ENCODE results near the gene ABLIM2. TPM values are rescaled to one million over a fixed set of nuclear protein-coding genes. Genes with fewer than 3 reads are reported as not detected.

The ABLIM2 gene
- total and polyA plus RNA-seq, 2 of the 8 experiments (the other 6 are each of a cell fraction or from before 2014, with no cell fraction given) = 2.8 to 3.0 TPM

DNA sequence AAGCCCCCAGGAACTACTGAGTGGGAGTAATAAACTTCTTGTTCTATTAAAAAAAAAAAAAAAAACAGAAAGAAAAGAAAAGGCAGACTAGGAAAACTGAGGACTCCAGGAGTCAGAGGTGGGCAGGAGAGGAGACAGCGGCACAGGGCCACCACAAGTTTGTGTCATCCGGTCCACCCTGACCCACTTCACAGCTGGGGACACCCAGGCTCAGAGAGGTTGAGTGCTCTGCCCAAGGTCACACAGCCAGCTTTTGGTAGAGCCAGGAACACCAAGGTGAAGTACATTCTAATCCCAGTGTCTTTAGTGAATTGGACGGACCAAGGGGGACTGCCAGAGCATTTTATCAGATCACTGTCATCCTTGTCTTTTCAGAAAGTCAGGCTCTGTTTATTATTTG, 16.4 kb upstream of the ABLIM2 start:
- H2BK20ac ChIP-seq (ENCODE audit: low read length) = no peak overlapping the region
- no peak overlapping the region for H2AFZ ChIP-seq (ENCODE audit: low read length)
- H3K56ac ChIP-seq (replicated peaks; ENCODE audit: insufficient read length, low read depth, low read length) = no peak overlapping the region
- no peak overlapping the region for H2BK12ac ChIP-seq (ENCODE audit: low read depth, low read length)
- no peaks in the 10 kb centered on the region for H3K23me2 ChIP-seq (ENCODE audit: low read depth, low read length)
- no peaks in the 10 kb centered on the region for H3K79me2 ChIP-seq (ENCODE audit: control insufficient read depth in 1 of 2, insufficient read depth in 2 of 2, low read length in 2 of 2)
- H3K4me3 ChIP-seq (ENCODE audit: extremely low read depth in 1 of 4, insufficient read depth in 2 of 4, low read depth in 3 of 4, low read length in 4 of 4) = no peak overlapping the region
- H2BK5ac ChIP-seq (ENCODE audit: low read depth, low read length) = no peak overlapping the region
- no peak for TF ChIP-seq EP300 (IDR thresholded peaks at IDR 0.05; ENCODE audit: borderline replicate concordance in 1 of 2, low read depth in 2 of 2, low read length in 2 of 2)
- no peak for TF ChIP-seq TCF12 (IDR thresholded peaks at IDR 0.05; ENCODE audit: low read depth, low read length)
- no peak for TF ChIP-seq SAP30 (IDR thresholded peaks at IDR 0.05; ENCODE audit: insufficient read depth, insufficient replicate concordance, low read length)
- no peak overlapping the region for H3K14ac ChIP-seq (ENCODE audit: insufficient read length)
- CTCF ChIA-PET (ENCODE audit: partially characterized antibody) = interaction anchor here (1.4 to 7.2 kb wide), 8 partner anchors 7 to 235 kb away, joined by 3 to 68 read pairs (median 14); partner anchors contain the start of gene ABLIM2
- no peaks in the 10 kb centered on the region for H3K9me3 ChIP-seq (ENCODE audit: insufficient read depth in 2 of 2, low read depth in 1 of 2, low read length in 1 of 2)
- no peak overlapping the region for H3K4me2 ChIP-seq (ENCODE audit: insufficient read depth in 1 of 2, low read depth in 2 of 2, low read length in 2 of 2)
- FAIRE-seq = no peak
- no peak for DNase-seq (ENCODE audit: low read depth in 1 of 2, low spot score in 2 of 2)
- H3K23ac ChIP-seq (ENCODE audit: insufficient read length) = no peak overlapping the region
- H4K20me1 ChIP-seq (replicated peaks in 1 of 2; ENCODE audit: control insufficient read depth in 1 of 2, insufficient read depth in 2 of 2, low read length in 2 of 2) = no peaks in the 10 kb centered on the region
- no peak overlapping the region for H2BK120ac ChIP-seq (replicated peaks; ENCODE audit: low read depth, low read length)
- no peak overlapping the region for H3K27ac ChIP-seq (ENCODE audit: low read depth, low read length)
- 94% methylated on average over 3 of the region's 3 CpGs; no CpG with 5 or more reads in 1 of the 2 experiments for WGBS, 2 experiments (ENCODE audit: extremely low coverage in 1 of 2, insufficient coverage in 1 of 2, insufficient read length in 1 of 2, insufficient replicate concordance in 2 of 2, low coverage in 1 of 2, low lambda C conversion rate in 2 of 2, missing lambda C conversion rate in 1 of 2)
- POLR2A ChIA-PET (ENCODE audit: partially characterized antibody) = no interaction called here
- no peaks in the 10 kb centered on the region for H3K36me3 ChIP-seq (ENCODE audit: control insufficient read depth in 2 of 4, insufficient read depth in 4 of 4, low read length in 3 of 4)
- no peak overlapping the region for H3K9ac ChIP-seq (replicated peaks in 1 of 4; ENCODE audit: extremely low read depth in 1 of 4, low read depth in 3 of 4, low read length in 3 of 4)
- H3K79me1 ChIP-seq (ENCODE audit: low read depth, low read length) = no peaks in the 10 kb centered on the region
- H4K8ac ChIP-seq (ENCODE audit: extremely low read depth, insufficient read depth, low read length) = no peak overlapping the region
- no peaks in the 10 kb centered on the region for H3K4me1 ChIP-seq (replicated peaks in 1 of 4; ENCODE audit: control insufficient read depth in 3 of 4, insufficient read depth in 4 of 4, low read length in 3 of 4)
- no peak overlapping the region for H2AK5ac ChIP-seq (ENCODE audit: low read depth, low read length)
- no peak overlapping the region for H3K4ac ChIP-seq (replicated peaks; ENCODE audit: insufficient read length, low read depth, low read length)
- no peak overlapping the region for H4K91ac ChIP-seq (replicated peaks; ENCODE audit: insufficient read length, low read length)
- H4K5ac ChIP-seq (ENCODE audit: insufficient read length, low read depth, low read length) = no peak overlapping the region
- no peak overlapping the region for H3K18ac ChIP-seq (ENCODE audit: extremely low read depth, low read length)
- H3K27me3 ChIP-seq (replicated peaks in 1 of 4; ENCODE audit: control insufficient read depth in 3 of 4, extremely low read depth in 1 of 4, insufficient read depth in 3 of 4, low read length in 3 of 4) = no peaks in the 10 kb centered on the region
- H2BK15ac ChIP-seq (ENCODE audit: low read length) = no peak overlapping the region

Data from H1 (cell line).